GM19455 (cell line): Measurements from ENCODE around the gene ZSCAN4.

Experiments
- ATAC-seq: cut with Tn5 transposase; IDR thresholded peaks from one replicate; pipeline ENCODE4 v1.9.1; 2021; ENCODE audit not compliant: unreplicated experiment

The ZSCAN4 gene

GRCh38 chr19:57668635-57669034 lies at the start of gene ZSCAN4:
Gene ZSCAN4 (plus strand): TSS chr19:57668935. CDS start chr19:57676146, 7,211 bp downstream.
- no peak for ATAC-seq

GRCh38 chr19:57620673-57621348 lies 47.9 kb upstream of the ZSCAN4 start:
- ATAC-seq: no peak

GRCh38 chr19:57623091-57623490 lies 45.6 kb upstream of the ZSCAN4 start:
- no peak for ATAC-seq

GRCh38 chr19:57632987-57633831 lies 35.5 kb upstream of the ZSCAN4 start, which contains the start of gene ZNF211:
Gene ZNF211 (plus strand): TSS chr19:57633168. CDS start chr19:57633347, 179 bp downstream.
- peak; percentile 94 for ATAC-seq

- no peak for ATAC-seq
Observed at GRCh38 chr19:57633832-57634131, 35.0 kb upstream of the ZSCAN4 start.

- no peak for ATAC-seq
Observed at GRCh38 chr19:57637379-57637778, 31.4 kb upstream of the ZSCAN4 start.

GRCh38 chr19:57641715-57642234 lies 27.0 kb upstream of the ZSCAN4 start:
- no peak for ATAC-seq

- ATAC-seq: no peak
Observed at GRCh38 chr19:57642396-57643046, 26.2 kb upstream of the ZSCAN4 start.

GRCh38 chr19:57643734-57644133 lies 25.0 kb upstream of the ZSCAN4 start:
- ATAC-seq: no peak

GRCh38 chr19:57648331-57649003 lies 20.3 kb upstream of the ZSCAN4 start:
- ATAC-seq: no peak

GRCh38 chr19:57651654-57651996 lies 17.1 kb upstream of the ZSCAN4 start:
- ATAC-seq: no peak

- no peak for ATAC-seq
Observed at GRCh38 chr19:57653689-57654088, 15.0 kb upstream of the ZSCAN4 start.

- ATAC-seq: no peak
Observed at GRCh38 chr19:57655443-57655842, 13.3 kb upstream of the ZSCAN4 start.

GRCh38 chr19:57656346-57656745 lies 12.4 kb upstream of the ZSCAN4 start:
- ATAC-seq: no peak

- ATAC-seq: no peak
Observed at GRCh38 chr19:57664269-57665127, 4.2 kb upstream of the ZSCAN4 start.

- ATAC-seq: no peak
Observed at GRCh38 chr19:57665261-57665806, 3.4 kb upstream of the ZSCAN4 start.

GRCh38 chr19:57667228-57667627 lies 1.5 kb upstream of the ZSCAN4 start:
- no peak for ATAC-seq

- no peak for ATAC-seq
Observed at GRCh38 chr19:57671124-57671895, 2.6 kb downstream of the ZSCAN4 start.

GRCh38 chr19:57672466-57672865 lies 3.7 kb downstream of the ZSCAN4 start:
- no peak for ATAC-seq
